ENCODE results near the gene OR2AK2.
"Not testable (repeated sequence)": the region's sequence is repeated elsewhere in the genome, so short reads cannot be mapped to it uniquely, and the experiment has no call there.

Gene OR2AK2, protein sequence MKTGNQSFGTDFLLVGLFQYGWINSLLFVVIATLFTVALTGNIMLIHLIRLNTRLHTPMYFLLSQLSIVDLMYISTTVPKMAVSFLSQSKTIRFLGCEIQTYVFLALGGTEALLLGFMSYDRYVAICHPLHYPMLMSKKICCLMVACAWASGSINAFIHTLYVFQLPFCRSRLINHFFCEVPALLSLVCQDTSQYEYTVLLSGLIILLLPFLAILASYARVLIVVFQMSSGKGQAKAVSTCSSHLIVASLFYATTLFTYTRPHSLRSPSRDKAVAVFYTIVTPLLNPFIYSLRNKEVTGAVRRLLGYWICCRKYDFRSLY

DNA sequence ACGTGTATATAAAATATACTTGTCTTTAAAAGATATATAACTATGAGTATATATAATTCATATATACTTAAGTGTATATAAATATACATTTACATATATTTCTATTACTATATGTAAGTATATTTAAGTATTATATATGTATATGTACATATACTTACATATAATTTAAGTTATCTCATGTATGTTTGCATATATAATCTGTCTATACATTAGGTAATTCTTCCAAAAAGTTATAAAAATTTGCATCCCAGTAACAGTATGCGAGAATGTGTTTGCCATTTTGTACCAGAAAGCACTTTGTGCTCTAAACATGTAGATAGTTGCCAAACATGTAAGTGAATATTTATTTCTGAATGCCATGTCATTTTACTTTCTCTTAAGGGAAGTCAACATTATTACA lies at the start of gene OR2AK2:
Gene OR2AK2, plus strand, starts transcription at position 301 of the 400 bp plus-strand sequence. CDS start 144 bp downstream, outside the sequence.
- DNase-seq = no peak

DNA sequence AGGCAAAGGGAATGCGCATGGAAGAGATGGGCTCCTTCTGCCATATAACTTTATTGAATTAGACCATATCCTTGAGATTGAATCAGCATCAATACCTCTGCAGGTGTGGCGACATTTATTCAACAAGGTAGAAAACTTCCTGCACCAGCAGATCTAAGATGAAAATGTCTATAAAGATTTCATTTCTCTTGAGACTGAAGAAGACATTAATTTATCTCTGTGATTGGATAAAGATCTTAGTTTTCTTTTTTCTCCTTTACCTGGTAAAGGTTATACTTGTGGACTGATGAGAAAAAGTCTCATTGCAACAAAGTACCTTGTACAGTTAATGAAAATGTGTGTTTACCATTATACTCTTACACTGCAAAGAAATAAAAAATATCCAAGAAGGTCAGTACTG lies 45.1 kb upstream of the OR2AK2 start, which contains the start of gene OR2T8:
Gene OR2T8, plus strand, starts transcription at position 301 of the 400 bp plus-strand sequence. CDS start 766 bp downstream, outside the sequence.
- no peak for DNase-seq

DNA sequence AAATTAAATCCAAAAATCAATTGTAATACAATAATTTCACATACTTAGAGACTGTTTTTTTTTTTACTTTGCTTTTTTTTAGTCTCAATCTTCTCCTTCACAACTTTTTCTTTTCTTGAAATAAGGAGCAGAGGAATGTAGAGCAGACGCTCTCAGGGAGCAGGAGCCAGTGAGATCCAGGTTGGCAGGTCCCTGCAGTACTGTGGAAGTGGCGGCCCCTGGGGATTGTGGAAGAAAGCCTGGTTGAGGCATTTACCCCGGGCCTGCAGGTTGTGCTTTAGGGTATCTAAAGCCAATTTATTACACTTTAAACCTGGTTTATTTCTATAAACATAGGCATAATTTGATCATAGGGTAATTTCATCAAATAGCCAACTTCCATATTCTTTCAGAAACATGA lies 41.1 kb upstream of the OR2AK2 start:
- DNase-seq = no peak

DNA sequence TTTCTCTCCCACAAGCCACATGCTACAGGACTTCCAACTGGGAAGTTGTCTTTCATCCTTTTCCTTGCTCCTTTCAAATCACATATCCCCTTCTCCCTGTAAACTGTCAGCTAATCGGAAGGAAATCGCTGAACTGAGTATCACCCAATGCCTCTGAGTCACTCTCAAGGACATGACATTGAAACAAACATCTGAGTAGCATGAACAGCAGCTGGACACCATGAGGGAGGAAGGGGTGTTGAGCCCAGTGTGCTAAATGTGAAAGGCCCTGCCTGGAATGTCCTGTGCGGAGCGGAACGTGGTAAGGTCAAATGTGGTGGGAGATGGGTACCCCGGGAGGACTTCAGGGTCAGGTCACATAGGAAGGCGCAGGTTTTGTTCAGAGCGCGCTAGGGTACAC lies 40.2 kb upstream of the OR2AK2 start, which contains the start of gene OR2AJ1:
Gene OR2AJ1, plus strand, starts transcription at position 22 of the 400 bp plus-strand sequence. CDS start 8,880 bp downstream, outside the sequence.
- DNase-seq = no peak

DNA sequence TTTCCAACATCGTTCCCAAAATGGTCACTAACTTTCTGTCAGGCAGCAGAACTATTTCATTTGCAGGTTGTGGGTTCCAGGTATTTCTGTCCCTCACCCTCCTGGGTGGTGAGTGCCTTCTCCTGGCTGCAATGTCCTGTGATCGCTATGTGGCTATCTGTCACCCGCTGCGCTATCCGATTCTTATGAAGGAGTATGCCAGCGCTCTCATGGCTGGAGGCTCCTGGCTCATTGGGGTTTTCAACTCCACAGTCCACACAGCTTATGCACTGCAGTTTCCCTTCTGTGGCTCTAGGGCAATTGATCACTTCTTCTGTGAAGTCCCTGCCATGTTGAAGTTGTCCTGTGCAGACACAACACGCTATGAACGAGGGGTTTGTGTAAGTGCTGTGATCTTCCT lies 31.0 kb upstream of the OR2AK2 start:
- no peak for DNase-seq

DNA sequence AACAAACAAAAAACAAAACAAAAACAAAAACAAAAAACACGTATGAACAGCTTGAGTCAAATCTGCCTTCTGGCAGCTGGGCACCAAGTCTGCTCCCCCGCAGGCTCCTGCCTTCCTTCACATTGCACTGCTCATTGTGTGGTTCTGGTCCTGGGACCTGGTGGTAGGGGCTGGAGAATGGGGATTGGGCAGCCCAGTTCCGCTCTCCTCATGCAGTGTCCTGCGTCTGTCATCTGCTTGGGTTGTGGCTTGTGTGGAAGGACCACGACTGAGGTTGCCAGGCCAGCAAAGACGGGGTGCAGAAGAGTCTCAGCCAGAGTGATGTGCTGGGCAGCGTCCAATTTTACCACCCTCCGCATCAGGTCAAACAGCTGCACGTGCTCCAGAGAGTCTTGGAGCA lies 29.3 kb upstream of the OR2AK2 start:
- no peak for DNase-seq

DNA sequence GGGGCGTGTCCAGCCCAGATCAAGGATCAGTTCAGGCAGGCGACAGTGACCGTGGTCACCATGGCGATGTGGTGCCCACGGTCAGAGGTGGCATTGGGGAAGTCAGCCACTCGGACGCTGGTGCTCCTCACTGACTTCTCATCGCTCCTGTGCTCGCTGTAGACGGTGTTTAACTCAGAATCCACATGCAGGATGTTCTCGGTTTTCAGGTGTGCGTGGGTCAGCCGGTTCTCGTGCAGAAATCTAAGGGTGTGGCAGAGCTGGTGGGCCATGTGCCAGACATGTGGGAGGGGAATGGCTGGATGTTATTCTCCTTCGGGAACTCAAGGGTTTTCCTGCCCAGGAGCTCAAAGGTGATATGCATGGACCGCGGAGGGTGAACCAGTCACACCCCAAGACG lies 28.6 kb upstream of the OR2AK2 start:
- DNase-seq = no peak

DNA sequence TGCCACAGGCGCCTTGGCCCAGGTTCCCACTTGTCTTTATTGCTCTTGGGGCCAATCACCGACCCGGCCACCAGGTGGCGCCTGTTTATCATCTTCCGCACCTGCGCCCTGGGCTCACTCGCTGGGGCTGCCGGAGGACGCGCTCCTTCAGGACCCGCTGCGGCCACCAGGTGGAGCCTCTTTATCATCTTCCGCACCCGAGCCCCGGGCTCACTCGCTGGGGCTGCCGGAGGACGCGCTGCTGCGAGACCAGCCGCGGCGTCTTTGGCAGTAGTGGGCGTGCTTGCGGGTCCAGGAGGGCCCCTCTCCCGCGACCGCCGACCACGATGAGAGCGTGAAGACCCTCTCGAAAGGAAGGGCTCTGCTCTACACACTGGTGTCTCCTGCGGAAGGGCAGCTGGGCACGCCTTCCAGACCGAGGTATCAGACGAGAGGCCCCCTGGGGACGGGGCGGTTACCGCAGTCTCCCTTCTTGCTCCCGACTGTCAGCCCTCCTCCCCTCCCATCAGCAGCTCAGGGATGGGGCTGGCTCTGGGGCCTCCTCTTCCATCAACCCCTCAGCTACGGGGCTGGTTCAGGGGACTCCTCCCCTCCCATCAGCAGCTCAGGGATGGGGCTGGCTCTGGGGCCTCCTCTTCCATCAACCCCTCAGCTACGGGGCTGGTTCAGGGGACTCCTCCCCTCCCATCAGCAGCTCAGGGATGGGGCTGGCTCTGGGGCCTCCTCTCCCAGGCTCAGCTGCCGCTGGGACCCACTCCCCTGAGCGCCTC lies 27.9 kb upstream of the OR2AK2 start:
- DNase-seq = not testable (repeated sequence)

DNA sequence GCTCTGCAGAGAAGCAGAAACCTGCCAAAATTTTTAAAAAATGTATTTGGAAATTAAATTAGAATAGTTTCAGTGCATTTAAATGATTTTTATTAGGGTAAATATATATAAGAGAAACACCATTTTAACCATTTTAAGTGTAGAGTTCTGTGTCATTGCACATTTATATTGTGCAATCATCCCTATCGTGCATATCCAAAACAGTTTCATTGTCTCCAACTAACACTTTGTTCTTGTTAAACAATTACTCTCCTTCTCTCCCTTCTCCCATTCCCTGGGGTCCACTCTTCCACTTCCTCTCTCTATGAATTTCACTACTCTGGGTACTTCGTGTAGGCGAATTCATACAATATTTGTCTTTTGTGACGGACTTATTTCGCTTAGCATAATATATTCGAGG lies 22.4 kb upstream of the OR2AK2 start:
- no peak for DNase-seq

DNA sequence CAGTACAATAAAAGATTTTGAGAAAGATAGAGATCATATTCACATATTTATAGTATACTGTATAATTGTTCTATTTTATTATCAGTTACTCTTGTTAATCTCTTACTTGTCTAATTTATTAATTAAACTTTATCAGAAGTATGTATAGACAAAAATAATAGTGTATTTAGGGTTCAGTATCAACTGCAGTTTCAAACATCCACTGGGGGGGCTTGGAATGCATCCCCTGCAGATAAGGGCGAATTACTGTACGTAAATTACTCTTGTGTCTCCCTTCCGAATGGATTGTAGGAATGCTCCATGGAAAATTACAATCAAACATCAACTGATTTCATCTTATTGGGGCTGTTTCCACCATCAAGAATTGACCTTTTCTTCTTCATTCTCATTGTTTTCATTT lies 16.5 kb upstream of the OR2AK2 start, which contains the start of gene OR2L8:
Gene OR2L8, plus strand, starts transcription at position 301 of the 400 bp plus-strand sequence. Its CDS starts 0 bp downstream, at position 301.
- DNase-seq = no peak

DNA sequence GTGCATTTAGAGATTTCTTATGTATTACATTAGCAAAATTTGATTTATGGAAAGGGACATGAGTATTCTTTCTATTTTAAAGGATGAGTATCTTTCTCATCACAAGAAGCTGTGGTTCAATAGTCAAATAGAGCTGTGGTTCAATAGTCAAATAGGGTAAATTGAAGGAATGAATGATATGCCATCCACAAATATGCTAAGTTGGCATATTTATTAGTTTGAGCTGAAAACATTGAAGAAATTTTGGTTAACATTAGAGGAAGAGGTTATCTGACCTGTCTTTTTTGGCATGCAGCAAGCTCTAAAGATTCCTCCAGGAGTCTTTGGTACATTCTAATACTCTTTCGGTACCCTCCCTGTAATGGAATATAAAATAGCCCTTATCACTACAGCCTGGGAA lies 11.6 kb upstream of the OR2AK2 start:
- no peak for DNase-seq

DNA sequence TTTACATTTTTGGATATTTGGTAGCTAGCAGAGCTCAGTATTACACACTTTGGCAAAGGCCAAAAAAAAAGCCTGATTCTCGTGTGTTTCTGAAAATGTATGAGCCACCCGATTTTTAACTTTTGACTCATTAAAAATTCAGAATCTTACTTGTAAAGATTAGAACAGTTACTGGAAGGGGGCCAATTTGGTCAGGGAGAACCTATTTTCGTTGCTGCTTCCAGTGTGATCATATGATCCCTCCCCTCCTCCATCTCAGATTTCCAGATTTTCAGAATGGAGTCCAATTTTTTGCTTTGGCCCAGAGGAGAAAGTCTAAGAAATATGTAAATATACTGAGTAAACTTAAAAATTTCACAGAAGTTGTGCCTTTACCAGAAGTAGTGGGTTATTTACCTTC lies 3.2 kb upstream of the OR2AK2 start:
- no peak for DNase-seq

DNA sequence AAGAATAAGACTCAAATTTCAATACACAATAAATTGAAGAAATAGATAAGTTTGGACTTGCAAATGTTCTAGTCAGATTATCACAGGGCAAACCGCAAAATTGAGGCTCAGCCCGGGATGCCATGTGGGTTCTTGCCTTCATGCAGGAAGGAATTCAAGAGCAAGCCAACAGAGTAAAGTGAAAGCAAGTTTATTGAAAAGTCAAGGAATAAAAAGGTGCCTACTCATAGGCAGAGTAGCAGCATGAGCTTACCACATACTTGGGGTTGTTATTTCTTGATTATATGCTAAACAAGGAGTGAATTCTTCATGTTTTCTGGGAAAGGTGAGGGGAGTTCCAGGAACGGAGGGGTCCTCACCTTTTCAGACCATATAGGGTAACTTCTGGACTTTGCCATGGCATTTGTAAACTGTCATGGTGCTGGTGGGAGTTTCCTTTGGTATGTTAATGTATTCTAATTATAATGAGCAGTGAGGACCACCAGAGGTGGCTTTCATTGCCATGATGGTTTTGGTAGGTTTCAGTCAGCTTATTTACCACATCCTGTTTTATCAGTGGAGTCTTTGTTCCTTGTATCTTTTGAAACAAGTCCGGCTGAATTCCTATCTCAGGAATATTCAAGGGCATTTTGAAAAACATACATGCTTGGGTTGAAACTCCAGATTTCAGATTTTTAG lies 2.0 kb upstream of the OR2AK2 start:
- DNase-seq = no peak

DNA sequence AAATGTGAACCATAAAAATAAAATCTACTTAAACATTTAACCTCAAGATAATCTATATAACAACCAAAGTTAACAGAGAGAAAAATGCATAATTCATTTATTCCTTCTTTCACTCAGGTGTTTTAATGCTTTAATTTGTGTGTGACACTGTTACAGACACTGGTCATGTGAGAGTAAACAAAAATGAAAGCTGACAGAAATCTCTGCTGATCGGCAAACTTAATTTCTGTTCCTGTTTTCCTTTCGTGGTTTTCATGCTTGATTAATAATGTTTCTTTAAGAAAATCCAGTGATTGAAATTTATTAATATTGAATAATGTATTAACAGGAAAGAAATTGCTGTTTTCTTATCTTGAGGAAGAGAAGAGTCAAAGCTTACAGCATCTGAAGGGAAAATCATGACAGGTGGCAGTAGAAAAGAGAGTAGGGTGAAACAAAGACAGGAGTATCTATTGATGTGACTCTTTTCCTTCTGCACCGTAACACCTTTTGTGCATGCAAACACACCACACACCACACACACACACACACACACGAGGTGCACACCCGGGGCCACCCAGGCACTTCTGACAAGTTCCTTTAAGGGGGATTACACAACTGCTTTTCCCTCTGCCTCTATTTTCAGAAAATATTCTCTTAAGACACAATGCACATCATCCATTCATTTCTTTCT lies 1.6 kb downstream of the OR2AK2 start:
- no peak for DNase-seq

DNA sequence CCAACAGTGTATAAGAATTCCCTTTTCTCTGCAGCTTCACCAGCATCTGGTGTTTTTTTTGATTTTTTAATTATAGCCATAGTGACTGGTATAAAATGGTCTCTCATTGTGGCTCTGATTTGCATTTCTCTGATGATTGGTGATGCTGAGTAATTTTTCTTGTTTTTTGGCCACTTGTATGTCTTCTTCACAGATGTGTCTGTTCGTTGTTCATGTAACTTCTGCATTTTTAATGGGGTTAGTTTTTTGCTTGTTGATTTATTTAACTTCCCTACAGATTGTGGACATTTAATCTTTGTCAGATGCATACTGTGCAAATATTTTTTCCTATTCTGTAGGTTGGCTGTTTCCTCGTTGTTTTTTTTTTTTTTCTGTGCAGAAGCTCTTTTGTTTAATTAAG lies 28.0 kb downstream of the OR2AK2 start:
- no peak for DNase-seq

DNA sequence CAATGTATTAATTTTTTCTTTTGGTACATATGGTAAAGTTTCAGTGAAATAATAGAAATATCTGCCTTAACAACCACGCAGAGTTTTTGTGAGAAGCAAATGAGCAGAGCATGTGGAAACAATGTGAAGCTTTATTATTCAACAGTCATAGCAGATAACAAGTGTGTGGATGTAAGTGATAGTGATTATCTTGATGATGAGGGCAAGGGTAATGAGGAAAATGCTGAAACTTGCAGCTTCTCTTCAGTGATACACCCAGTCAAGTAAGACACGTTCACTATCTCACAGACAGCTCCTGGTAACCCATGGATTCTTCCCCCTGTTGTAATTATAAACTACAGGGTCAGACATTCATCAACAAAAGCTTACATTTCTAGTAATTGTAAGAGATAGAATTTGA lies 33.8 kb downstream of the OR2AK2 start:
- DNase-seq = no peak

DNA sequence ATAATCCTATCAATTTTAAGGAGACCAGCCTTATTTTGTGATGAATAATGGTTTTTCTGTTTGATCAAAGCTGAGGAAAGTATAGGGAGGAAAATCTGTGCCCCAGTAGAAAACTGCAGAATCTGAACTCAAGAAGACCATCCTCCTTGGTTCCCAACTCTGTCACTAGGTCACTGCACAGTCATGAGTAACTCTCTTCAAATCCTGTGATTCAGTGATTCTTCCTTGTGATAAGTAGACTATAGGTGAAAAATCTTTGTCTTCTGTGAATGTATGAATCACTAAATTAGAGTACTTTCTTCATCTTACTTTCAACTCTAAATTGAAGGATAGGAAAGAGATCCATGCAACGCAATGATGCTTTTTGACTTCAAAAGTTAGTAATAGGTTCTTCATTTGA lies 35.1 kb downstream of the OR2AK2 start:
- DNase-seq = no peak

DNA sequence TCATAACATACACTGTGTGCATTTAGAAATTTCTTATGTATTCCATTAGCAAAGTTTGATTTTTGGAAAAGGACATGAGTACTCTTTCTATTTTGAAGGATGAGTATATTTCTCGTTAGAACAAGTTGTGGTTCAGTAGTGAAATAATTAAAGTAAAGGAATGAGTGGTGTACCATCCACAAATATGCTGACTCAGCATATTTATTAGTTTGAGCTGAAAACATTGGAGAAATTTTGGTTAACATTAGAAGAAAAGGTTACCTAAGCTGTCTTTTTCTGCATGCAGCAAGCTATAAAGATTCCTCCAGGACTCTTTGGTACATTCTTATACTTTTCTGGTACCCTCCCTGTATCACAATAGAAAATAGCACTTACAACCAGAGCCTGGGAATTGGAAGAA lies 42.7 kb downstream of the OR2AK2 start:
- DNase-seq = no peak

DNA sequence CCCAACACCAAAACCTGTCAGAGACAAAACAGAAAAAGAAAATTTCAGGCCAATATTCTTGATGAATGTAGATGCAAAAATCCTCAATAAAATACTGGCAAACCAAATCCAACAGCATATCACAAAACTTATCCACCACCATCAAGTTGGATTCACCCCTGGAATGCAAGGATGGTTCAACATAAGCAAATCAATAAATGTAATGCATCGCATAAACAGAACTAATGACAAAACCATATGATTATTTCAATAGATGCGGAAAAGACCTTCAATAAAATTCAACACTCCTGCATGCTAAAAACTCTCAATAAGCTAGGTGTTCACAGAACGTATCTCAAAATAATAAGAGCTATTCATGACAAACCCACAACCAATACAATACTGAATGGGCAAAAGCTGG lies 44.6 kb downstream of the OR2AK2 start:
- no peak for DNase-seq

DNA sequence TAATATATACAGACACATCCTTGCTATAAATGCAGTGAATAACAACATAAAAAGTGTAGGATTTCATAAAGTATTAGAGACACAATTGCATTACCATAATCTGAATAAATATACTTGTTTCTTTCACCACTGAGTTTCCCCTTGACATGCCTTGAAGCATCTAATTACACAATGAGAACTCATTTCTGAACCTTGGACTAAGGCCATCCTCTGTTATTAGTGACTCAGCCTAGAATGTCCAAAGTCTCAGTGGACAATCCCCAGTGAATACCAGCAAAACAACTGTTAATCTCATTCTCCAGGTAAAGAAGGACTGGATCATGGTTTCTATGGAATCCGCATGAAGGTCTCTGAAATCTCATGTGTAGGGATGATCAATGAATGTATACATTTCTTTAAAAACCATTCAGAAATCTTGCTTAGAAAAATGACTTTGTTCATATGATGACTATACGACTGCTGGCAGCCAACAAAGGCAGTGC lies 48.2 kb downstream of the OR2AK2 start, which contains the start of gene OR2L5:
Gene OR2L5, plus strand, starts transcription at position 432 of the 482 bp plus-strand sequence. CDS start 8,288 bp downstream, outside the sequence.
- DNase-seq = no peak

DNA sequence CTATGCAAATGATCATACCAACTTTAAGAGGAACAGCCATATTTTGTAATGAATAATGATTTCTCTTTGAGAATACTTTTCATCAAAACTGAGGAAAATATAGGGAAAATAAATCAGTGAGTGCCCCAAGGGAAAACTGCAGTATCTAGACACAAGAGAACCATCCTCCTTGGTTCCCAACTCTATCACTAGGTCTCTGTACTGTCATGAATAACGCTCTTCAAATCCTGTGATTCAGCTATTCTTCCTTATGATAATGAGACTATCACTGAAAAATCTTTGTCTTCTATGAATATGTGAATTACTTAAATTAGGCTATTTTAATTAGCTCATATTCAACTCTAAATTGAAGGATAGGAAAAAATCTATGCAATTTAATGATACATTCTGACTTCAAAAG lies 50.8 kb downstream of the OR2AK2 start:
- DNase-seq = no peak

Measured in NCI-H2081 (cell line).